K562 (cell line): ENCODE data around the gene RPTOR. TPM values are rescaled to one million over a fixed set of nuclear protein-coding genes. Genes with fewer than 3 reads are reported as not detected.

Source experiments
- CREB3L1 ChIP-seq: fragments of 450-650 bp; IDR thresholded peaks from 2 replicates; pipeline ENCODE4 v1.6.1; 2014; ENCODE audit warnings: low read depth, mild to moderate bottlenecking, moderate library complexity, borderline replicate concordance
- CREBBP ChIP-seq: IDR thresholded peaks from one replicate; pipeline ENCODE4 v1.6.1; 2012; ENCODE audit warnings: low read depth, mild to moderate bottlenecking, control low read depth, inconsistent platforms, low read length
- FOXM1 ChIP-seq, 2 experiments: fragments of 450-650 bp in 1 of 2; sonication (generic) in 1 of 2; formaldehyde crosslinking in 1 of 2; IDR thresholded peaks; 2 replicates each; pipeline versions ENCODE4 v1.6.1 to v1.9.0; 2017 to 2022; ENCODE audit warnings: low read depth in 2 of 2, mild to moderate bottlenecking in 2 of 2, missing genetic modification reagents in 1 of 2, moderate library complexity in 1 of 2
- HMGN3 ChIP-seq: IDR thresholded peaks from 2 replicates; pipeline ENCODE4 v1.6.1; 2011; ENCODE audit warnings: borderline replicate concordance, low read depth, mild to moderate bottlenecking, mixed read lengths, low read length; ENCODE audit not compliant: insufficient read length; ENCODE audit errors: extremely low read depth
- IRF2 ChIP-seq: sonication (generic); formaldehyde crosslinking; IDR thresholded peaks from 2 replicates; pipeline ENCODE4 v1.8.1; 2022; ENCODE audit warnings: mild to moderate bottlenecking, missing genetic modification reagents
- polyA plus RNA-seq, 8 experiments: library from polyadenylated mRNA; depleted of rRNA in 4 of 8; stranded (reverse) in 5 of 8; unstranded in 3 of 8; fragments of >200 nt; fragmentation: Nextera tagmentation in 2 of 8; fragmentation: Illumina TruSeq in 1 of 8; extraction: Ambion mirVana in 2 of 8; extraction: Trizol in 1 of 8; gene quantifications; 2 replicates each; pipeline versions ENCODE4 v1.2.1 to v1.2.3, GENCODE V29; 2011 to 2014; ENCODE audit warnings: inconsistent platforms in 1 of 8, missing spikeins in 1 of 8
- total RNA-seq, 7 experiments: library from RNA; depleted of rRNA in 6 of 7; stranded (reverse); fragments of >200 nt in 6 of 7; fragmentation: Illumina TruSeq in 2 of 7; extraction: Trizol in 2 of 7; gene quantifications; 2 replicates each; pipeline versions ENCODE4 v1.2.1 to v1.2.3, GENCODE V29; 2011 to 2021; ENCODE audit warnings: low replicate concordance in 1 of 7
- TF ChIP-seq, protein P1 (sequence below): sonication (generic); formaldehyde crosslinking; IDR thresholded peaks from 2 replicates; pipeline ENCODE4 v1.8.1; 2023; ENCODE audit warnings: mild to moderate bottlenecking, missing genetic modification reagents

RPTOR gene
- total and polyA plus RNA-seq, 9 of the 15 experiments (the other 6 are each of a cell fraction or from before 2014, with no cell fraction given): 0.24 to 54.1 (median 10.2) TPM

DNA sequence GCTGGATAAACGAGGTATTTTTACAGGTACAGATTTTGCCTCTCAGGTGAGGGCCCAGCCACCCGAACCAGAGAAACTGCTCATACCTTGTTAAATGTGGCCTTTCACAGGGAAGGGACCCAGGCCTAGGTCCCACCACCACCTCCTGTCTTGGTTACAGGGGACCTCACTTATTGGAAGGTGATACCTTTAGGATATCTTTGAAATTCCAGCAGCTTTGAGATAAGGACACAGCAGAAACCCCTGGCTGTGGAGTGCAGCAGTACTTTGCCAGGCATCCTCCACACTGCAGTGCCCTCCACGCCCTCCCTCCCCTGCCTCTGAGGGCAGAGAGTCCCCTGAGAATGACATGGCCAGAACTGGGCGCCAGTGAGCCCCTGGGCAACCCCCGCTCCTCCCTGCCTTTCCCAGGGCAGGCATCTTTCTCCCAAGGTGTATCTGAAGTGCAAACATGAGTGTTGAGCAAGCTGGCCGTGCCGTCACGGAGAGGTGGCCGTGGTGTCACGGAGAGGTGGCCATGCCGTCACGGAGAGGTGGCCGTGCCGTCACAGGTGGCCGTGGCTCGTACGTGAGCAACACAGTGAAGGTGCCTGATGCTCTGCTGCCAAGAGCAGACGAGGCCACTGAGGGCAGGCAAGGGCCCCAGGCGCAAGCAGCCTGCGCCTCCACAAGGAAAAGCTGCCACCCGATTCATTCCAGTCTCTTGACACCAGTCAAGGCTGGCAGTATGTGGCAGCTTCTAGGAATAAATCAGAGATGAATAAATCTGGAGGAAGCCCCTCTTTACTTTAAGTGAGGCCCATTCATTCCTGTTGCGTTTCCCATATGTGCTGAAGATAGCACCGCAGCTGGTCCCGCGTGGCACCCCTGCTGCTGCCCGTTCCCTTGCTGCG is 312.5 kb downstream of the RPTOR start (continued):
- TF ChIP-seq HMGN3 (no peak), FOXM1 (IDR thresholded peaks at IDR 0.05; ENCODE audit: low read depth) (no peak), FOXM1 (CRISPR knock-in tag; IDR thresholded peaks at IDR 0.05; ENCODE audit: low read depth) (0 out of 2 replicates have a peak, but pooled peaks have one; percentile 48), CREB3L1 (0 out of 2 replicates have a peak, but pooled peaks have one; percentile 21), CREBBP (no peak), IRF2 (CRISPR knock-in tag) (no peak)
- TF ChIP-seq, protein P1, sequence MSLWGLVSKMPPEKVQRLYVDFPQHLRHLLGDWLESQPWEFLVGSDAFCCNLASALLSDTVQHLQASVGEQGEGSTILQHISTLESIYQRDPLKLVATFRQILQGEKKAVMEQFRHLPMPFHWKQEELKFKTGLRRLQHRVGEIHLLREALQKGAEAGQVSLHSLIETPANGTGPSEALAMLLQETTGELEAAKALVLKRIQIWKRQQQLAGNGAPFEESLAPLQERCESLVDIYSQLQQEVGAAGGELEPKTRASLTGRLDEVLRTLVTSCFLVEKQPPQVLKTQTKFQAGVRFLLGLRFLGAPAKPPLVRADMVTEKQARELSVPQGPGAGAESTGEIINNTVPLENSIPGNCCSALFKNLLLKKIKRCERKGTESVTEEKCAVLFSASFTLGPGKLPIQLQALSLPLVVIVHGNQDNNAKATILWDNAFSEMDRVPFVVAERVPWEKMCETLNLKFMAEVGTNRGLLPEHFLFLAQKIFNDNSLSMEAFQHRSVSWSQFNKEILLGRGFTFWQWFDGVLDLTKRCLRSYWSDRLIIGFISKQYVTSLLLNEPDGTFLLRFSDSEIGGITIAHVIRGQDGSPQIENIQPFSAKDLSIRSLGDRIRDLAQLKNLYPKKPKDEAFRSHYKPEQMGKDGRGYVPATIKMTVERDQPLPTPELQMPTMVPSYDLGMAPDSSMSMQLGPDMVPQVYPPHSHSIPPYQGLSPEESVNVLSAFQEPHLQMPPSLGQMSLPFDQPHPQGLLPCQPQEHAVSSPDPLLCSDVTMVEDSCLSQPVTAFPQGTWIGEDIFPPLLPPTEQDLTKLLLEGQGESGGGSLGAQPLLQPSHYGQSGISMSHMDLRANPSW (CRISPR knock-in tag): no peak
